Neuronal stem cell (in vitro differentiated cells): ENCODE results near the gene ATP6V0D1.

Experiments
- DNase-seq: peaks from one replicate; pipeline ENCODE4 v3.0.0-alpha.2; 2013; ENCODE audit warnings: low spot score
- H2AFZ ChIP-seq: one replicate; pipeline ENCODE4 v1.6.1; 2013; ENCODE audit warnings: mild to moderate bottlenecking, low read length, inconsistent platforms
- H2AK5ac ChIP-seq: 2 replicates; pipeline ENCODE4 v1.6.1; 2013; ENCODE audit warnings: low read depth, mild to moderate bottlenecking, inconsistent platforms, low read length, moderate library complexity, mixed read lengths
- H2BK120ac ChIP-seq: 2 replicates; pipeline ENCODE4 v1.6.1; 2013; ENCODE audit warnings: low read depth, mild to moderate bottlenecking, inconsistent platforms, low read length, moderate library complexity, mixed read lengths
- H2BK12ac ChIP-seq: one replicate; pipeline ENCODE4 v1.6.1; 2013; ENCODE audit warnings: low read length, inconsistent platforms
- H2BK15ac ChIP-seq: 2 replicates; pipeline ENCODE4 v1.6.1; 2013; ENCODE audit warnings: mild to moderate bottlenecking, low read length, inconsistent platforms, mixed read lengths
- H2BK5ac ChIP-seq: one replicate; pipeline ENCODE4 v1.6.1; 2013; ENCODE audit warnings: inconsistent platforms, mild to moderate bottlenecking, low read length, moderate library complexity
- H3K14ac ChIP-seq: one replicate; pipeline ENCODE4 v1.6.1; 2013; ENCODE audit warnings: low read length, inconsistent platforms
- H3K18ac ChIP-seq: 2 replicates; pipeline ENCODE4 v1.6.1; 2013; ENCODE audit warnings: low read length, inconsistent platforms
- H3K23ac ChIP-seq: 2 replicates; pipeline ENCODE4 v1.6.1; 2013; ENCODE audit warnings: low read depth, mild to moderate bottlenecking, mixed read lengths, low read length, inconsistent platforms; ENCODE audit not compliant: poor library complexity
- H3K27ac ChIP-seq: replicated peaks from 3 replicates; pipeline ENCODE4 v1.5.1; 2013; ENCODE audit warnings: low read length, inconsistent platforms
- H3K27me3 ChIP-seq, 3 experiments: 2 replicates each; pipeline ENCODE4 v1.6.1; 2013; ENCODE audit warnings: low read length in 3 of 3, mild to moderate bottlenecking in 2 of 3, inconsistent platforms in 1 of 3, low read depth in 1 of 3, mixed read lengths in 1 of 3, moderate library complexity in 1 of 3; ENCODE audit not compliant: control insufficient read depth in 3 of 3, insufficient read depth in 3 of 3
- H3K36me3 ChIP-seq, 2 donors: replicated peaks in 1 of 2; 2 replicates each; pipeline ENCODE4 v1.6.1; 2013; ENCODE audit warnings: low read length in 2 of 2; ENCODE audit not compliant: control insufficient read depth in 2 of 2, insufficient read depth in 2 of 2
- H3K4ac ChIP-seq: 2 replicates; pipeline ENCODE4 v1.6.1; 2013; ENCODE audit warnings: inconsistent platforms, mild to moderate bottlenecking, low read length, moderate library complexity
- H3K4me1 ChIP-seq, 2 donors: 1 replicate in 1 of 2; 2 replicates in 1 of 2; pipeline ENCODE4 v1.6.1; 2013; ENCODE audit warnings: low read length in 2 of 2, low read depth in 1 of 2; ENCODE audit not compliant: control insufficient read depth in 2 of 2, insufficient read depth in 1 of 2
- H3K4me2 ChIP-seq: one replicate; pipeline ENCODE4 v1.6.1; 2013; ENCODE audit warnings: mild to moderate bottlenecking, low read length, inconsistent platforms; ENCODE audit not compliant: insufficient read depth, poor library complexity, severe bottlenecking
- H3K4me3 ChIP-seq, 2 donors: 2 replicates each; pipeline ENCODE4 v1.5.1; 2013; ENCODE audit warnings: low read length in 2 of 2, mild to moderate bottlenecking in 2 of 2, inconsistent platforms in 1 of 2, moderate library complexity in 1 of 2
- H3K79me1 ChIP-seq: one replicate; pipeline ENCODE4 v1.6.1; 2013; ENCODE audit warnings: low read depth, mild to moderate bottlenecking, inconsistent platforms, low read length, moderate library complexity
- H3K9ac ChIP-seq: one replicate; pipeline ENCODE4 v1.6.1; 2013; ENCODE audit warnings: mild to moderate bottlenecking, low read depth, low read length, inconsistent platforms; ENCODE audit not compliant: poor library complexity
- H3K9me3 ChIP-seq, 2 donors: replicated peaks in 1 of 2; 2 replicates each; pipeline versions ENCODE3 to v1.6.1; 2013; ENCODE audit warnings: low read length in 2 of 2, mild to moderate bottlenecking in 2 of 2, inconsistent platforms in 1 of 2, low read depth in 1 of 2, mixed read lengths in 1 of 2, moderate library complexity in 1 of 2; ENCODE audit not compliant: control insufficient read depth in 2 of 2, insufficient read depth in 1 of 2
- H4K8ac ChIP-seq: one replicate; pipeline ENCODE4 v1.6.1; 2013; ENCODE audit warnings: low read depth, mild to moderate bottlenecking, inconsistent platforms, low read length, moderate library complexity
- H4K91ac ChIP-seq: one replicate; pipeline ENCODE4 v1.6.1; 2013; ENCODE audit warnings: low read length, low read depth, mild to moderate bottlenecking, inconsistent platforms; ENCODE audit not compliant: poor library complexity
- WGBS, 2 donors: extraction: QIAGEN DNeasy Blood & Tissue Kit; methylation state at CpG; one replicate each; pipeline ENCODE4 v1.1.7; 2013; ENCODE audit warnings: missing lambda C conversion rate in 2 of 2, mixed read lengths in 1 of 2; ENCODE audit not compliant: insufficient read length in 2 of 2, insufficient replicate concordance in 1 of 2; ENCODE audit errors: extremely low coverage in 2 of 2; 5-methylcytosine and 5-hydroxymethylcytosine counted together

ATP6V0D1 gene

GRCh38 chr16:67459066-67459860, 21.7 kb downstream of the ATP6V0D1 start:
- Histone ChIP-seq H3K14ac (no peak overlapping the region), H3K27me3 (no peaks in the 10 kb centered on the region), H2BK12ac (no peak overlapping the region), H3K36me3 (peaks cover 0 to 4% of the 10 kb centered on the region in 2 donors), H4K91ac (no peak overlapping the region), H2BK5ac (no peak overlapping the region), H3K27ac (no peak overlapping the region), H3K4me3 (no peak overlapping the region), H3K23ac (peak overlapping the region; percentile 10), H3K4me1 (peaks cover 0 to under 1% of the 10 kb centered on the region in 2 donors), H3K18ac (no peak overlapping the region), H3K9me3 (no peaks in the 10 kb centered on the region), H3K9ac (peak overlapping the region; percentile 13), H3K4ac (no peak overlapping the region), H3K79me1 (peaks cover 3% of the 10 kb centered on the region), H3K4me2 (no peak overlapping the region), H4K8ac (no peak overlapping the region), H2AK5ac (no peak overlapping the region), H2BK120ac (no peak overlapping the region), H2BK15ac (no peak overlapping the region), H2AFZ (no peak overlapping the region)
- no CpG with 5 or more reads among the region's 7 CpGs for WGBS, 2 donors
- DNase-seq = no peak

GRCh38 chr16:67458121-67458641, 22.8 kb downstream of the ATP6V0D1 start:
- H3K9me3 ChIP-seq = no peaks in the 10 kb centered on the region
- H2AK5ac ChIP-seq = peak overlapping the region; percentile 53
- no peak overlapping the region for H4K8ac ChIP-seq
- peak overlapping the region; percentile 27 for H2BK5ac ChIP-seq
- no peak overlapping the region for H2BK12ac ChIP-seq
- no peak overlapping the region for H3K23ac ChIP-seq
- no peak overlapping the region for H3K9ac ChIP-seq
- DNase-seq = no peak
- no peak overlapping the region for H4K91ac ChIP-seq
- no peak overlapping the region for H3K4me3 ChIP-seq
- no peak overlapping the region for H3K4me2 ChIP-seq
- no CpG with 5 or more reads among the region's 6 CpGs for WGBS, 2 donors
- H2BK120ac ChIP-seq = no peak overlapping the region
- peaks cover 3% of the 10 kb centered on the region for H3K79me1 ChIP-seq
- no peak overlapping the region for H2BK15ac ChIP-seq
- no peaks in the 10 kb centered on the region for H3K27me3 ChIP-seq
- H3K14ac ChIP-seq = no peak overlapping the region
- H3K36me3 ChIP-seq = peaks cover 0 to 7% of the 10 kb centered on the region in 2 donors
- no peak overlapping the region for H3K4ac ChIP-seq
- no peak overlapping the region for H3K18ac ChIP-seq
- no peak overlapping the region for H2AFZ ChIP-seq
- no peak overlapping the region for H3K27ac ChIP-seq
- H3K4me1 ChIP-seq = peaks cover 3 to 7% of the 10 kb centered on the region in 2 donors

DNA sequence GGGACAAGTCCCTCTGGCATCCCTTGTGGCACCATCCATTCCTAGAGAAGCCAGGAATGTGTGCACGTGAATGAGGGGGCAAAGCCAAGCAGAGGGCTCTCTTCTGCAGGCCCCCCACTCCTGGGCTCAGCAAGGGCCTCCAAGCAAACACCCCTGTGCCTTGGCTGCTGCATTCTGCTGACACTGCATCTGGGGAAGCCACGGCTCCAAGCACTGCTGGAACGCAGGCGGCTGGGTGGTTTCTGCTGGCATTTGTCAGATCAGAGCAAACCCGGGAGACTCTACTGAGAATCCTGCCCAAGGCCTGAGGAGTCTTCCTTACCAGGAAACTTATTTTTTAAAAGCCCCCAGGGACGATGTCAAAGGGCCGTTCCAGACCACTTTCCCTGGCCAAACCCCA, 23.3 kb downstream of the ATP6V0D1 start:
- Histone ChIP-seq H2BK5ac (peak overlapping the region; percentile 27), H3K4me2 (no peak overlapping the region), H3K14ac (peak overlapping the region; percentile 47), H3K9ac (no peak overlapping the region), H3K4me1 (peaks cover 3 to 7% of the 10 kb centered on the region in 2 donors), H3K23ac (no peak overlapping the region), H2BK120ac (no peak overlapping the region), H3K4ac (no peak overlapping the region), H3K36me3 (peaks cover 0 to 13% of the 10 kb centered on the region in 2 donors), H3K79me1 (peaks cover 3% of the 10 kb centered on the region), H3K27me3 (no peaks in the 10 kb centered on the region), H3K9me3 (no peaks in the 10 kb centered on the region), H2BK15ac (no peak overlapping the region), H4K91ac (peak overlapping the region; percentile 54), H2BK12ac (peak overlapping the region; percentile 67), H2AK5ac (peak overlapping the region; percentile 50), H3K4me3 (no peak overlapping the region), H3K18ac (no peak overlapping the region), H2AFZ (no peak overlapping the region), H4K8ac (no peak overlapping the region), H3K27ac (no peak overlapping the region)
- WGBS, 2 donors = no CpG with 5 or more reads among the region's 7 CpGs
- no peak for DNase-seq

- no peak overlapping the region for H3K18ac ChIP-seq
- DNase-seq = no peak
- H2AK5ac ChIP-seq = no peak overlapping the region
- H3K27ac ChIP-seq = no peak overlapping the region
- H2BK5ac ChIP-seq = no peak overlapping the region
- H3K4me2 ChIP-seq = no peak overlapping the region
- H3K79me1 ChIP-seq = peaks cover 3% of the 10 kb centered on the region
- H3K4me1 ChIP-seq = peaks cover 3 to 7% of the 10 kb centered on the region in 2 donors
- no peak overlapping the region for H3K23ac ChIP-seq
- H3K36me3 ChIP-seq = peaks cover 0 to 19% of the 10 kb centered on the region in 2 donors
- H4K91ac ChIP-seq = no peak overlapping the region
- H3K4ac ChIP-seq = no peak overlapping the region
- no peak overlapping the region for H3K14ac ChIP-seq
- no peak overlapping the region for H2BK120ac ChIP-seq
- WGBS, 2 donors = no CpG with 5 or more reads among the region's 6 CpGs
- H2BK12ac ChIP-seq = no peak overlapping the region
- no peaks in the 10 kb centered on the region for H3K9me3 ChIP-seq
- H3K4me3 ChIP-seq = no peak overlapping the region
- H4K8ac ChIP-seq = no peak overlapping the region
- no peak overlapping the region for H3K9ac ChIP-seq
- no peak overlapping the region for H2BK15ac ChIP-seq
- no peak overlapping the region for H2AFZ ChIP-seq
- no peaks in the 10 kb centered on the region for H3K27me3 ChIP-seq
Measured at GRCh38 chr16:67456391-67457081, 24.4 kb downstream of the ATP6V0D1 start.
